H1 (cell line): ENCODE measurements around the gene KLHL29. TPM values are rescaled to one million over a fixed set of nuclear protein-coding genes. Genes with fewer than 3 reads are reported as not detected.

Source experiments
- CTCF ChIA-PET: fragments of 300-600 bp; sonication (Branson Sonifier 250); formaldehyde crosslinking; loops from one replicate; lab custom pipeline; 2021; ENCODE audit not compliant: partially characterized antibody; lab: Charles Lee
- POLR2A ChIA-PET: fragments of 300-600 bp; sonication (Branson Sonifier 250); formaldehyde crosslinking; loops from one replicate; lab custom pipeline; 2021; ENCODE audit warnings: inconsistent platforms; ENCODE audit not compliant: partially characterized antibody; lab: Charles Lee
- DNase-seq, 2 experiments: peaks; one replicate each; pipeline versions ENCODE4 v3.0.0 to v3.0.0-alpha.2; 2010 to 2022; ENCODE audit warnings: low spot score in 2 of 2, low read depth in 1 of 2, mixed read lengths in 1 of 2
- FAIRE-seq: peaks from 2 replicates; lab custom pipeline; 2011; peaks lifted over from hg19 to GRCh38; lab: Jason Lieb, UNC
- H2AFZ ChIP-seq: 2 replicates; pipeline ENCODE4 v1.8.1; 2012; ENCODE audit warnings: low read length, inconsistent platforms
- H2AK5ac ChIP-seq: 2 replicates; pipeline ENCODE4 v1.6.1; 2013; ENCODE audit warnings: low read depth, low read length
- H2BK120ac ChIP-seq: replicated peaks from 2 replicates; pipeline ENCODE3; 2013; ENCODE audit warnings: low read depth, low read length, inconsistent platforms
- H2BK12ac ChIP-seq: 2 replicates; pipeline ENCODE4 v1.6.1; 2013; ENCODE audit warnings: low read depth, low read length
- H2BK15ac ChIP-seq: 2 replicates; pipeline ENCODE4 v1.6.1; 2013; ENCODE audit warnings: low read length
- H2BK20ac ChIP-seq: 2 replicates; pipeline ENCODE4 v1.6.1; 2013; ENCODE audit warnings: low read length
- H2BK5ac ChIP-seq: 2 replicates; pipeline ENCODE4 v1.6.1; 2013; ENCODE audit warnings: low read depth, low read length
- H3K14ac ChIP-seq: 2 replicates; pipeline ENCODE4 v1.6.1; 2013; ENCODE audit warnings: inconsistent platforms; ENCODE audit not compliant: insufficient read length
- H3K18ac ChIP-seq: 2 replicates; pipeline ENCODE4 v1.6.1; 2013; ENCODE audit warnings: low read length; ENCODE audit errors: extremely low read depth
- H3K23ac ChIP-seq: 2 replicates; pipeline ENCODE4 v1.6.1; 2013; ENCODE audit warnings: inconsistent platforms; ENCODE audit not compliant: insufficient read length
- H3K23me2 ChIP-seq: 2 replicates; pipeline ENCODE4 v1.6.1; 2013; ENCODE audit warnings: low read depth, low read length
- H3K27ac ChIP-seq: 2 replicates; pipeline ENCODE4 v1.6.1; 2011; ENCODE audit warnings: low read depth, low read length, inconsistent platforms
- H3K27me3 ChIP-seq, 4 experiments: replicated peaks in 1 of 4; 1 replicate in 1 of 4; 2 replicates in 3 of 4; pipeline versions ENCODE4 v1.6.1 to v1.8.1; 2011 to 2013; ENCODE audit warnings: low read length in 3 of 4, mild to moderate bottlenecking in 3 of 4, inconsistent platforms in 2 of 4, mixed read lengths in 2 of 4, moderate library complexity in 1 of 4; ENCODE audit not compliant: control insufficient read depth in 3 of 4, insufficient read depth in 3 of 4; ENCODE audit errors: extremely low read depth in 1 of 4
- H3K36me3 ChIP-seq, 4 experiments: 2 replicates each; pipeline versions ENCODE4 v1.6.1 to v1.8.1; 2011 to 2013; ENCODE audit warnings: mild to moderate bottlenecking in 4 of 4, low read length in 3 of 4, moderate library complexity in 2 of 4, control low read depth in 1 of 4, inconsistent platforms in 1 of 4; ENCODE audit not compliant: insufficient read depth in 4 of 4, control insufficient read depth in 2 of 4
- H3K4ac ChIP-seq: replicated peaks from 2 replicates; pipeline ENCODE3; 2013; ENCODE audit warnings: low read length, low read depth, mixed read lengths, inconsistent platforms; ENCODE audit not compliant: insufficient read length
- H3K4me1 ChIP-seq, 4 experiments: replicated peaks in 1 of 4; 1 replicate in 1 of 4; 2 replicates in 3 of 4; pipeline versions ENCODE4 v1.6.1 to v1.8.1; 2011 to 2013; ENCODE audit warnings: low read length in 3 of 4, inconsistent platforms in 2 of 4, mixed read lengths in 1 of 4; ENCODE audit not compliant: insufficient read depth in 4 of 4, control insufficient read depth in 3 of 4
- H3K4me2 ChIP-seq, 2 experiments: 2 replicates each; pipeline versions ENCODE4 v1.6.1 to v1.8.1; 2011 to 2013; ENCODE audit warnings: low read depth in 2 of 2, low read length in 2 of 2, control low read depth in 1 of 2, inconsistent platforms in 1 of 2, mild to moderate bottlenecking in 1 of 2; ENCODE audit not compliant: insufficient read depth in 1 of 2
- H3K4me3 ChIP-seq, 4 experiments: fragments of 200-600, 300-600 bp in 1 of 4; sonication (generic), shearing (Covaris generic), sonication (Bioruptor Twin) in 1 of 4; 2 replicates each; pipeline versions ENCODE4 v1.5.1 to v1.8.1; 2011 to 2016; ENCODE audit warnings: low read length in 4 of 4, low read depth in 3 of 4, control low read depth in 2 of 4, inconsistent platforms in 2 of 4, mild to moderate bottlenecking in 2 of 4, mixed read lengths in 1 of 4, moderate library complexity in 1 of 4; ENCODE audit not compliant: insufficient read depth in 2 of 4; ENCODE audit errors: extremely low read depth in 1 of 4
- H3K56ac ChIP-seq: replicated peaks from 2 replicates; pipeline ENCODE3; 2013; ENCODE audit warnings: low read depth, mild to moderate bottlenecking, mixed read lengths, low read length, inconsistent platforms; ENCODE audit not compliant: insufficient read length
- H3K79me1 ChIP-seq: 2 replicates; pipeline ENCODE4 v1.6.1; 2013; ENCODE audit warnings: low read depth, low read length, control low read depth
- H3K79me2 ChIP-seq, 2 experiments: 2 replicates each; pipeline versions ENCODE4 v1.6.1 to v1.8.1; 2012 to 2013; ENCODE audit warnings: low read length in 2 of 2, mild to moderate bottlenecking in 2 of 2, inconsistent platforms in 1 of 2; ENCODE audit not compliant: insufficient read depth in 2 of 2, control insufficient read depth in 1 of 2
- H3K9ac ChIP-seq, 4 experiments: replicated peaks in 1 of 4; 1 replicate in 1 of 4; 2 replicates in 3 of 4; pipeline versions ENCODE4 v1.6.1 to v1.8.1; 2011 to 2013; ENCODE audit warnings: low read depth in 3 of 4, low read length in 3 of 4, control low read depth in 2 of 4, mild to moderate bottlenecking in 2 of 4, moderate library complexity in 2 of 4, inconsistent platforms in 1 of 4; ENCODE audit errors: extremely low read depth in 1 of 4
- H3K9me3 ChIP-seq, 2 experiments: 2 replicates each; pipeline versions ENCODE4 v1.6.1 to v1.8.1; 2012 to 2013; ENCODE audit warnings: mild to moderate bottlenecking in 2 of 2, moderate library complexity in 2 of 2, control low read depth in 1 of 2, inconsistent platforms in 1 of 2, low read depth in 1 of 2, low read length in 1 of 2, mixed read lengths in 1 of 2; ENCODE audit not compliant: insufficient read depth in 2 of 2
- H4K20me1 ChIP-seq, 2 experiments: replicated peaks in 1 of 2; 2 replicates each; pipeline versions ENCODE3 to v1.8.1; 2011 to 2013; ENCODE audit warnings: inconsistent platforms in 2 of 2, low read length in 2 of 2, mild to moderate bottlenecking in 1 of 2; ENCODE audit not compliant: insufficient read depth in 2 of 2, control insufficient read depth in 1 of 2
- H4K5ac ChIP-seq: 2 replicates; pipeline ENCODE4 v1.6.1; 2013; ENCODE audit warnings: low read length, low read depth, mixed read lengths, inconsistent platforms; ENCODE audit not compliant: insufficient read length
- H4K8ac ChIP-seq: 2 replicates; pipeline ENCODE4 v1.8.0; 2013; ENCODE audit warnings: mild to moderate bottlenecking, moderate library complexity, low read length, inconsistent platforms; ENCODE audit not compliant: insufficient read depth; ENCODE audit errors: extremely low read depth
- H4K91ac ChIP-seq: replicated peaks from 2 replicates; pipeline ENCODE3; 2013; ENCODE audit warnings: low read length, mixed read lengths, inconsistent platforms; ENCODE audit not compliant: insufficient read length
- CBX8 ChIP-seq: fragments of 300-800, 300-1000 bp; sonication (generic); IDR thresholded peaks from 2 replicates; pipeline ENCODE4 v1.7.1; 2016; ENCODE audit warnings: low read depth, low read length, borderline replicate concordance
- EP300 ChIP-seq, 2 experiments: IDR thresholded peaks; 1 replicate in 1 of 2; 2 replicates in 1 of 2; pipeline ENCODE4 v1.6.1; 2011 to 2012; ENCODE audit warnings: low read depth in 2 of 2, low read length in 2 of 2, mild to moderate bottlenecking in 2 of 2, borderline replicate concordance in 1 of 2, inconsistent platforms in 1 of 2, moderate library complexity in 1 of 2
- FOSL1 ChIP-seq: IDR thresholded peaks from 2 replicates; pipeline ENCODE4 v1.6.1; 2011; ENCODE audit warnings: mild to moderate bottlenecking, low read depth, low read length, moderate library complexity; ENCODE audit not compliant: insufficient read depth
- HDAC2 ChIP-seq, 2 experiments: fragments of 300-600 bp in 1 of 2; sonication (generic) in 1 of 2; IDR thresholded peaks; 2 replicates each; pipeline ENCODE4 v1.6.1; 2011 to 2012; ENCODE audit warnings: low read depth in 2 of 2, low read length in 2 of 2, mild to moderate bottlenecking in 2 of 2, moderate library complexity in 2 of 2, borderline replicate concordance in 1 of 2, inconsistent platforms in 1 of 2
- HDAC6 ChIP-seq: IDR thresholded peaks from one replicate; pipeline ENCODE4 v1.7.1; 2012; ENCODE audit warnings: low read depth, mild to moderate bottlenecking, inconsistent platforms, low read length, moderate library complexity
- NANOG ChIP-seq: IDR thresholded peaks from 2 replicates; pipeline ENCODE4 v1.6.1; 2011; ENCODE audit warnings: low read length, low read depth, mild to moderate bottlenecking, inconsistent platforms; ENCODE audit not compliant: insufficient read depth, poor library complexity, severe bottlenecking
- PHF8 ChIP-seq: fragments of 200-600 bp; sonication (generic); conservative IDR thresholded peaks from 2 replicates; pipeline ENCODE4 v1.7.1; 2012; ENCODE audit warnings: low read depth, mild to moderate bottlenecking, inconsistent platforms, low read length, moderate library complexity
- SP2 ChIP-seq: IDR thresholded peaks from 2 replicates; pipeline ENCODE4 v1.6.1; 2012; ENCODE audit warnings: mild to moderate bottlenecking, low read length, inconsistent platforms
- YY1 ChIP-seq: IDR thresholded peaks from 2 replicates; pipeline ENCODE4 v1.6.1; 2011; ENCODE audit warnings: low read depth, mild to moderate bottlenecking, low read length
- WGBS, 2 experiments: shearing (Covaris generic) in 1 of 2; methylation state at CpG; one replicate each; pipeline versions ENCODE4 v1.1.6 to v1.1.7; 2013 to 2015; ENCODE audit warnings: low lambda C conversion rate in 2 of 2, mixed read lengths in 2 of 2, inconsistent platforms in 1 of 2, low coverage in 1 of 2, missing lambda C conversion rate in 1 of 2; ENCODE audit not compliant: insufficient replicate concordance in 2 of 2, insufficient coverage in 1 of 2, insufficient read length in 1 of 2; ENCODE audit errors: extremely low coverage in 1 of 2, missing lambda C conversion rate in 1 of 2; 5-methylcytosine and 5-hydroxymethylcytosine counted together
- polyA plus RNA-seq, 7 experiments: library from polyadenylated mRNA; depleted of rRNA in 3 of 7; stranded (reverse) in 5 of 7; unstranded in 2 of 7; fragments of >200 nt in 5 of 7; fragments of 200-250 nt in 2 of 7; gene quantifications; 1 replicate in 5 of 7; 2 replicates in 1 of 7; 4 replicates in 1 of 7; pipeline versions ENCODE4 v1.2.1 to v1.2.3, GENCODE V29; 2011 to 2013; ENCODE audit warnings: missing spikeins in 2 of 7, mixed read lengths in 2 of 7
- total RNA-seq: library from RNA; stranded (reverse); fragmentation: NEBNext Ultra II Directional; extraction: Animal tissue kit (Norgen Biotek cat#: 25700); gene quantifications from 2 replicates; pipeline ENCODE4 v1.2.1, GENCODE V29; 2021
- TF ChIP-seq, protein P1 (sequence below), 3 experiments: IDR thresholded peaks; 1 replicate in 2 of 3; 2 replicates in 1 of 3; pipeline versions ENCODE4 v1.5.1 to v1.6.1; 2011; ENCODE audit warnings: low read length in 3 of 3, mild to moderate bottlenecking in 3 of 3, inconsistent platforms in 2 of 3, low read depth in 1 of 3, moderate library complexity in 1 of 3; ENCODE audit not compliant: insufficient read depth in 1 of 3; ENCODE audit errors: control extremely low read depth in 1 of 3

The KLHL29 gene
- total and polyA plus RNA-seq, 2 of the 8 experiments (the other 6 are each of a cell fraction or from before 2014, with no cell fraction given): 1.1 to 4.7 TPM

DNA sequence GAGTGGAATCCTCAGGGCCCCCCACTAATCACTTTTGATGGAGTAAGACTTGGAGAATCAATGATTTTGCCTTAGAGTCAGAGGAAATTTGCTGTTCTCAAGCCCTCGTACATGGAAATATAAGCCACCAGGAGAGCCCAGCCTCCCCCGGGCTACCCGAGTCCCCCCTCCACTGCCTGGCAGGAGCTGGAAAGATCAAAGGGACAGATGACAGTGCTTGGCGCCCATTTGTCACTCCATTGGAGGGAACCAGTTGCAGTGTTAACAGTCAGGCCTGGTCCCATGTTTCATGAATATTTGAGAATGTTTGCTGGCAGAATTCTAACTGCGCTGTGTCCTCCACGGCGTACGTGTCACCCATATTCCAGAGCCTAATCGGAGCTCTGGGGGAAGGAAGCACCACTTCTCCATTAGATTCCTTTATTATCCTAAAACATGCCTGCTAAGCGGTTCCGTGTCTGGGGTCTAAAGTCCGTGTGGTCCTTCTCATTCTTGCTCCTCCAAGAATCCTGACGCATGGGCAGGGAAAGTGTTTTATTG lies 202.4 kb downstream of the KLHL29 start:
- H2BK120ac ChIP-seq: no peak overlapping the region
- DNase-seq (no peak), FAIRE-seq (no peak)
- no peaks in the 10 kb centered on the region for H3K9me3 ChIP-seq
- H3K9ac ChIP-seq: no peak overlapping the region
- H2AFZ ChIP-seq: no peak overlapping the region
- no peaks in the 10 kb centered on the region for H3K23me2 ChIP-seq
- 91% methylated on average over 13 of the region's 13 CpGs; no CpG with 5 or more reads in 1 of the 2 experiments for WGBS, 2 experiments
- no peaks in the 10 kb centered on the region for H3K36me3 ChIP-seq
- H3K56ac ChIP-seq: no peak overlapping the region
- no peak overlapping the region for H2BK12ac ChIP-seq
- no peak overlapping the region for H3K4me3 ChIP-seq
- ChIA-PET CTCF (interaction anchor here (1.1 to 2.4 kb wide), 5 partner anchors 21 to 257 kb away, joined by 3 to 12 read pairs (median 4); no protein-coding TSS in a partner anchor), POLR2A (interaction anchor here (0.6 kb wide), 1 partner anchor 589 kb away, joined by 3 read pairs; no protein-coding TSS in a partner anchor)
- no peak overlapping the region for H3K4me2 ChIP-seq
- peaks cover 0 to 3% (median 0%) of the 10 kb centered on the region in 4 experiments; a peak in 1 of 7 replicates for H3K4me1 ChIP-seq
- H3K79me2 ChIP-seq: no peaks in the 10 kb centered on the region
- H4K20me1 ChIP-seq: no peaks in the 10 kb centered on the region
- H4K8ac ChIP-seq: no peak overlapping the region
- no peaks in the 10 kb centered on the region for H3K79me1 ChIP-seq
- no peak overlapping the region for H3K4ac ChIP-seq
- H3K27me3 ChIP-seq: no peaks in the 10 kb centered on the region
- H2BK20ac ChIP-seq: no peak overlapping the region
- no peak overlapping the region for H3K23ac ChIP-seq
- no peak overlapping the region for H3K27ac ChIP-seq
- no peak overlapping the region for H3K14ac ChIP-seq
- no peak overlapping the region for H2BK5ac ChIP-seq
- H4K5ac ChIP-seq: no peak overlapping the region
- H4K91ac ChIP-seq: no peak overlapping the region
- H3K18ac ChIP-seq: no peak overlapping the region
- H2AK5ac ChIP-seq: no peak overlapping the region
- H2BK15ac ChIP-seq: no peak overlapping the region
- TF ChIP-seq HDAC2 (IDR thresholded peaks at IDR 0.05; ENCODE audit: borderline replicate concordance in 1 of 2, low read depth in 2 of 2, low read length in 2 of 2): no peak
- TF ChIP-seq EP300 (IDR thresholded peaks at IDR 0.05; ENCODE audit: borderline replicate concordance in 1 of 2, low read depth in 2 of 2, low read length in 2 of 2): no peak
- no peak for TF ChIP-seq PHF8
- no peak for TF ChIP-seq SP2
- TF ChIP-seq YY1: no peak
- TF ChIP-seq NANOG: no peak
- TF ChIP-seq, protein P1, sequence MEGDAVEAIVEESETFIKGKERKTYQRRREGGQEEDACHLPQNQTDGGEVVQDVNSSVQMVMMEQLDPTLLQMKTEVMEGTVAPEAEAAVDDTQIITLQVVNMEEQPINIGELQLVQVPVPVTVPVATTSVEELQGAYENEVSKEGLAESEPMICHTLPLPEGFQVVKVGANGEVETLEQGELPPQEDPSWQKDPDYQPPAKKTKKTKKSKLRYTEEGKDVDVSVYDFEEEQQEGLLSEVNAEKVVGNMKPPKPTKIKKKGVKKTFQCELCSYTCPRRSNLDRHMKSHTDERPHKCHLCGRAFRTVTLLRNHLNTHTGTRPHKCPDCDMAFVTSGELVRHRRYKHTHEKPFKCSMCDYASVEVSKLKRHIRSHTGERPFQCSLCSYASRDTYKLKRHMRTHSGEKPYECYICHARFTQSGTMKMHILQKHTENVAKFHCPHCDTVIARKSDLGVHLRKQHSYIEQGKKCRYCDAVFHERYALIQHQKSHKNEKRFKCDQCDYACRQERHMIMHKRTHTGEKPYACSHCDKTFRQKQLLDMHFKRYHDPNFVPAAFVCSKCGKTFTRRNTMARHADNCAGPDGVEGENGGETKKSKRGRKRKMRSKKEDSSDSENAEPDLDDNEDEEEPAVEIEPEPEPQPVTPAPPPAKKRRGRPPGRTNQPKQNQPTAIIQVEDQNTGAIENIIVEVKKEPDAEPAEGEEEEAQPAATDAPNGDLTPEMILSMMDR (IDR thresholded peaks at IDR 0.05; ENCODE audit: control extremely low read depth in 1 of 3, insufficient read depth in 1 of 3, low read depth in 1 of 3, low read length in 3 of 3): no peak
- TF ChIP-seq CBX8: no peak
- no peak for TF ChIP-seq FOSL1
- no peak for TF ChIP-seq HDAC6
